SK-N-SH (cell line): ENCODE data around the gene BCAS4.
A peak's percentile ranks its signal among the peaks of the same experiment; 100 is the strongest.

Experiments
- CHD2 ChIP-seq: fragments of 150-350 bp; IDR thresholded peaks from 2 replicates; pipeline ENCODE4 v1.6.1; 2018; ENCODE audit warnings: low read length; ENCODE audit not compliant: partially characterized antibody
- CTCF ChIP-seq: fragments of 200-600 bp; sonication (generic); IDR thresholded peaks from 2 replicates; pipeline ENCODE4 v1.6.1; 2017; ENCODE audit warnings: antibody characterized with exemption, mild to moderate bottlenecking, moderate library complexity
- EP300 ChIP-seq, 2 experiments: IDR thresholded peaks; 2 replicates each; pipeline versions ENCODE4 v1.4.0 to v1.6.1; 2012; ENCODE audit warnings: borderline replicate concordance in 1 of 2, low read depth in 1 of 2, low read length in 1 of 2
- FOXM1 ChIP-seq: IDR thresholded peaks from 2 replicates; pipeline ENCODE4 v1.4.0; 2012; ENCODE audit warnings: low read depth, mild to moderate bottlenecking
- MEF2A ChIP-seq: IDR thresholded peaks from 2 replicates; pipeline ENCODE4 v1.4.0; 2012; ENCODE audit warnings: low read depth, borderline replicate concordance
- POLR2AphosphoS5 ChIP-seq: IDR thresholded peaks from 2 replicates; pipeline ENCODE4 v1.6.1; 2012; ENCODE audit warnings: low read depth, low read length
- SMC3 ChIP-seq: IDR thresholded peaks from 2 replicates; pipeline ENCODE4 v1.6.1; 2012; ENCODE audit warnings: low read depth, low read length, improper control_type of control experiment
- TAF1 ChIP-seq: IDR thresholded peaks from 2 replicates; pipeline ENCODE4 v1.6.1; 2012; ENCODE audit warnings: low read depth, mild to moderate bottlenecking, low read length, moderate library complexity, borderline replicate concordance
- TF ChIP-seq, protein P1 (sequence below): fragments of 150-350 bp; IDR thresholded peaks from 2 replicates; pipeline ENCODE4 v1.6.1; 2017; ENCODE audit warnings: antibody characterized with exemption, low read length, low read depth, borderline replicate concordance
- TF ChIP-seq, protein P2 (sequence below): IDR thresholded peaks from 2 replicates; pipeline ENCODE4; 2012
- TF ChIP-seq, protein P3 (sequence below): IDR thresholded peaks from 2 replicates; pipeline ENCODE4 v1.4.0; 2012; ENCODE audit warnings: low read depth, borderline replicate concordance

DNA sequence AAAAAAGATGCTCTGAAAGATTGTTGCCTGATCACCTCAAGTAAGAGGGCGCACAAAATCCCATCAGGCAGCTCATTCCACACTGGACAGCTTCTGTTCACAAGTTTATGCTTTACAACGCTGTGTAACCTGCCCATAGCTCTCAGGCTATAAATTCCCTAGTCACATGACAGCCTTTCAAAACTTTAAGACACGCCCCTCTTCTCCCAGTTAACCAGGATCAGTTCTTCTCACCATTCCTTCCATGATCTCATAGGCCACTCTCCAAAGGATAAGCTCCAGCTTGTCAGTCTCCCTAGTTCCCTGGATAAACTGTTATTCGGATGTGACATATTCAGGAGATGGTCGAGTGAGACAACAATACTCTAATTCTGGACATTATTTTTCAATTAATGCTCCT lies 121.4 kb downstream of the BCAS4 start:
- TF ChIP-seq CTCF, result no peak
- TF ChIP-seq EP300 (IDR thresholded peaks at IDR 0.05; ENCODE audit: borderline replicate concordance in 1 of 2, low read depth in 1 of 2, low read length in 1 of 2), result no peak
- TF ChIP-seq, protein P1, sequence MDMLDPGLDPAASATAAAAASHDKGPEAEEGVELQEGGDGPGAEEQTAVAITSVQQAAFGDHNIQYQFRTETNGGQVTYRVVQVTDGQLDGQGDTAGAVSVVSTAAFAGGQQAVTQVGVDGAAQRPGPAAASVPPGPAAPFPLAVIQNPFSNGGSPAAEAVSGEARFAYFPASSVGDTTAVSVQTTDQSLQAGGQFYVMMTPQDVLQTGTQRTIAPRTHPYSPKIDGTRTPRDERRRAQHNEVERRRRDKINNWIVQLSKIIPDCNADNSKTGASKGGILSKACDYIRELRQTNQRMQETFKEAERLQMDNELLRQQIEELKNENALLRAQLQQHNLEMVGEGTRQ, result no peak
- no peak for TF ChIP-seq FOXM1
- no peak for TF ChIP-seq POLR2AphosphoS5
- TF ChIP-seq MEF2A, result no peak
- TF ChIP-seq, protein P2, sequence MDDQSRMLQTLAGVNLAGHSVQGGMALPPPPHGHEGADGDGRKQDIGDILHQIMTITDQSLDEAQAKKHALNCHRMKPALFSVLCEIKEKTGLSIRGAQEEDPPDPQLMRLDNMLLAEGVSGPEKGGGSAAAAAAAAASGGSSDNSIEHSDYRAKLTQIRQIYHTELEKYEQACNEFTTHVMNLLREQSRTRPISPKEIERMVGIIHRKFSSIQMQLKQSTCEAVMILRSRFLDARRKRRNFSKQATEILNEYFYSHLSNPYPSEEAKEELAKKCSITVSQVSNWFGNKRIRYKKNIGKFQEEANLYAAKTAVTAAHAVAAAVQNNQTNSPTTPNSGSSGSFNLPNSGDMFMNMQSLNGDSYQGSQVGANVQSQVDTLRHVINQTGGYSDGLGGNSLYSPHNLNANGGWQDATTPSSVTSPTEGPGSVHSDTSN, result peak; percentile 47
- TF ChIP-seq TAF1, result no peak
- no peak for TF ChIP-seq SMC3
- no peak for TF ChIP-seq CHD2
- TF ChIP-seq, protein P3, sequence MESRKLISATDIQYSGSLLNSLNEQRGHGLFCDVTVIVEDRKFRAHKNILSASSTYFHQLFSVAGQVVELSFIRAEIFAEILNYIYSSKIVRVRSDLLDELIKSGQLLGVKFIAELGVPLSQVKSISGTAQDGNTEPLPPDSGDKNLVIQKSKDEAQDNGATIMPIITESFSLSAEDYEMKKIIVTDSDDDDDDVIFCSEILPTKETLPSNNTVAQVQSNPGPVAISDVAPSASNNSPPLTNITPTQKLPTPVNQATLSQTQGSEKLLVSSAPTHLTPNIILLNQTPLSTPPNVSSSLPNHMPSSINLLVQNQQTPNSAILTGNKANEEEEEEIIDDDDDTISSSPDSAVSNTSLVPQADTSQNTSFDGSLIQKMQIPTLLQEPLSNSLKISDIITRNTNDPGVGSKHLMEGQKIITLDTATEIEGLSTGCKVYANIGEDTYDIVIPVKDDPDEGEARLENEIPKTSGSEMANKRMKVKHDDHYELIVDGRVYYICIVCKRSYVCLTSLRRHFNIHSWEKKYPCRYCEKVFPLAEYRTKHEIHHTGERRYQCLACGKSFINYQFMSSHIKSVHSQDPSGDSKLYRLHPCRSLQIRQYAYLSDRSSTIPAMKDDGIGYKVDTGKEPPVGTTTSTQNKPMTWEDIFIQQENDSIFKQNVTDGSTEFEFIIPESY, result no peak
